ENCODE results near the gene NUDCD2.
A peak's percentile ranks its signal among the peaks of the same experiment; 100 is the strongest.

The NUDCD2 gene

DNA sequence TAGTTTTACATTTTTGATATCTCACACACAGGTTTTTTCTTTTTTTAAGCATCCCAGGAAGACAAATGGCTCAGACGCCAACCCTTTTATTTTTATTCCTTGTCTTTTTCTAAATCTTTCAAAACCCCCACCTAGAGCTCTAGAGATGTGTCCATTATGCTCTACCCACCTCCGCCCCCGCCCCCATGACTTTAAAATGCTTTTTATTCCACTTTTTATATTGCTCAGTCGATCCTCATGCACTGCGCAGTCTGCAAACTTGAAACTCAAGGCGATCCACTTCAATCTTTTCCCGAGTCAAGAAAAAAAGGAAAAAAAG lies 45.1 kb upstream of the NUDCD2 start:
- TF ChIP-seq, protein P1, sequence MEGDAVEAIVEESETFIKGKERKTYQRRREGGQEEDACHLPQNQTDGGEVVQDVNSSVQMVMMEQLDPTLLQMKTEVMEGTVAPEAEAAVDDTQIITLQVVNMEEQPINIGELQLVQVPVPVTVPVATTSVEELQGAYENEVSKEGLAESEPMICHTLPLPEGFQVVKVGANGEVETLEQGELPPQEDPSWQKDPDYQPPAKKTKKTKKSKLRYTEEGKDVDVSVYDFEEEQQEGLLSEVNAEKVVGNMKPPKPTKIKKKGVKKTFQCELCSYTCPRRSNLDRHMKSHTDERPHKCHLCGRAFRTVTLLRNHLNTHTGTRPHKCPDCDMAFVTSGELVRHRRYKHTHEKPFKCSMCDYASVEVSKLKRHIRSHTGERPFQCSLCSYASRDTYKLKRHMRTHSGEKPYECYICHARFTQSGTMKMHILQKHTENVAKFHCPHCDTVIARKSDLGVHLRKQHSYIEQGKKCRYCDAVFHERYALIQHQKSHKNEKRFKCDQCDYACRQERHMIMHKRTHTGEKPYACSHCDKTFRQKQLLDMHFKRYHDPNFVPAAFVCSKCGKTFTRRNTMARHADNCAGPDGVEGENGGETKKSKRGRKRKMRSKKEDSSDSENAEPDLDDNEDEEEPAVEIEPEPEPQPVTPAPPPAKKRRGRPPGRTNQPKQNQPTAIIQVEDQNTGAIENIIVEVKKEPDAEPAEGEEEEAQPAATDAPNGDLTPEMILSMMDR (IDR thresholded peaks at IDR 0.05; ENCODE audit: control insufficient read depth, extremely low read depth, insufficient read depth), result no peak
- DNase-seq (ENCODE audit: low read depth), result no peak
- peak overlapping the region; percentile 80 for H3K4me3 ChIP-seq (ENCODE audit: low read depth, low read length)

DNA sequence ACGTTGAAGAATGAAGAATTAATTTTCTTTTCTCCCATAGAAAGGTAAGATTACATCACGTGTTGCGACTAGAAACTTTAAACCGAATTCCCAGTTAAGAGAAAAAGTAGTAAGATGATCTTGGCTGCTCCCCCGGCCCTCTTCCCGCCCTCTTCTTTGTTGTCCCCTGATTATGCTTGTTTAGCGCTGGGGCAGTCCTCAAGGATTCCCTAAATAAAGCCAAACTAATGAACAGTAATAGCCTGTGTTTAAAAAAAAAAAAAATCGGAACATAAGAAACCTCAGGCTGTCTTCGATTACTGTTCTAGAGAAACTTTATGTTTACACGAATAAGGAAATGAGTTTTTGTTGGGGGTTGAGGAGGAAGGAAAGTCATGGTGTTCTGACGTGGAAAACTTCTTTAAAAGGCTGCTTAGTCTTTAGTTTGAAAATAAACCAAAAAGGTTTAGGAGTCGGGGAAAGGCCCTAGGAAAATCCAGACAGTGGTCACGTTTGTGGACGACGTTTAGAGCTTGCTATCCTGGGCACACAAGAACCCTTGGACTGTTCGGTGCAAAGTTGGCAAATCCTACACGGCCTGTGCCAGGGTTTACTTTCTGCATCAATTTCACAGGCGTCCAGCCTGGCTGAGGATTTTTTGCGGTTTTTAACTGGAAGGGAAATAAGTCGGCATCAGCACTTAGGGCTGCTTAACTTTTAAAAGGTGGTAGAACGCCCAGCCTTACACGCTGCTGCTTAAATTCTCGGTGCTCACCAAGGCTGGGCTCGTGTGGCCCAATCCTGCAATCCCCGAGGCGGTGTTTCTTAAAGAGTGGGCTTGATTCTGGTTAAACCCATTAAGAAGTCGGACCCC lies 44.4 kb upstream of the NUDCD2 start:
- TF ChIP-seq, protein P1 (IDR thresholded peaks at IDR 0.05; ENCODE audit: control insufficient read depth, extremely low read depth, insufficient read depth), result no peak
- DNase-seq (ENCODE audit: low read depth), result no peak
- peak overlapping the region; percentile 80 for H3K4me3 ChIP-seq (ENCODE audit: low read depth, low read length)

DNA sequence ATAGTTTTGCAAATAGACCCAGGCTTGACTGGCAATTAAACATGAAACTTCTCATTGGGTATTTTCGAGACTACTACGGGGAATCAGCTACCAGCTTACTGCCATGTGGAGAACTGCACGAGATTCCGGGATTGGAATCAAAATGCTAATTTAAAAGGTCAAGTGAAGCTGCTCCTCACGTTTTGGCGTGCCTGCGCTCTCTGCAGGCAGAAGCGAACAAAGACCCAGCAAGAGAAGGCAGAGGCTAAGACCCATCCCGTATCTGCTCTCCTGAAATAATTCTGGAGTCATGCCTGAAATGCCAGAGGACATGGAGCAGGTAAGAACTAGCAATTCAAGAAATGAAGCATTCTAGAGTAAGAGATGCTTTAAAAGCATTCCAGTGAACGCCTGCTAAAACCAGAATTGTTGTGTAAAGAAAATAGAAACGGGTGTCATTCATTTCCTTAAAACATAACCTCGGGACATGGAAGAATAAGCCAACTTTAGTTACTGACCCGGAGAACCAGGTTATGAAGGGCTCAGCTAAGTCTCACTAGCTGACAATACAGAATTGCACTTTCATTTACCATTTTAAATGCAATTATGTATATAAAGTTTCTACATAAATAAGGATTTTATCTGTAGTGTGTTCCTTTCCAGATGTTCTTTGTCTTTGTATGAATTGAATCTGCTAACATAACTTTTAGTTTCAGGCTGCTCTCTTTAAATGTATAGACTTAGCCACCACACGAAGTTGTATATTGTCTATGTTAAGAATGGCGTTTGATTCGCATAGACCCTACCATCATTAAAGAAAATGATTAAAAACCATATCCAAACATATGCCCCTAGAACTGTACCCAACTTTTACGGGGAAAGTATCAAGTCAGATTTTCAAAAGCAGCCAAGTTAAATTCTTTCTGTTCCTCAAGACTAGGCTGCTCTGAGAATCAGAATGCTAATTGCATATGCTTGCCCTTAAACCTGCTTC lies 43.5 kb upstream of the NUDCD2 start:
- H3K4me3 ChIP-seq (ENCODE audit: low read depth, low read length), result peak overlapping the region; percentile 80
- peak; percentile 51 for DNase-seq (ENCODE audit: low read depth)
- TF ChIP-seq, protein P1 (IDR thresholded peaks at IDR 0.05; ENCODE audit: control insufficient read depth, extremely low read depth, insufficient read depth), result peak; percentile 48

GRCh38 chr5:163502521-163502920 lies 42.6 kb upstream of the NUDCD2 start:
- TF ChIP-seq, protein P1 (IDR thresholded peaks at IDR 0.05; ENCODE audit: control insufficient read depth, extremely low read depth, insufficient read depth), result no peak
- no peak for DNase-seq (ENCODE audit: low read depth)
- H3K4me3 ChIP-seq (ENCODE audit: low read depth, low read length), result peak overlapping the region; percentile 80

- no peak for DNase-seq (ENCODE audit: low read depth)
- TF ChIP-seq, protein P1 (IDR thresholded peaks at IDR 0.05; ENCODE audit: control insufficient read depth, extremely low read depth, insufficient read depth), result no peak
- no peak overlapping the region for H3K4me3 ChIP-seq (ENCODE audit: low read depth, low read length)
Observed at GRCh38 chr5:163498886-163499285, 39.0 kb upstream of the NUDCD2 start.

DNA sequence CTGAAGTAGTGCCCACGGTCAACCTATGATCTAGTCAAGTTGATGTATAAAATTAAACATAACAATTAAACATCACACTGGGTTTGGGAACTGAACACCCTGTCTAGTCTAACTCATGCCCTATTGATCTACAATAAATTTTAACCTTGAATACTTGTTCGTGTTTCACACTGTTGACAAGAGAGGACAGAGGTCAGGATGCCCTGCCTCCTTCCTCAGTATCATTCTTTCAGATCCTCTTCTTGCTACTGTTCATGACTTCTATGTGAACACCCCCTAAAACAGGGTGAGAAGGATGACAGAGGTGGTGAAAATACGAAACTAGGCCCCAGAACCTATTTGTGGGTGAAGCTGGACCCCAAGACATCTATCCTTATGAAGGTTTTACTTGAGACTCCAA lies 37.4 kb upstream of the NUDCD2 start:
- TF ChIP-seq, protein P1 (IDR thresholded peaks at IDR 0.05; ENCODE audit: control insufficient read depth, extremely low read depth, insufficient read depth), result no peak
- DNase-seq (ENCODE audit: low read depth), result no peak

More for the DNA sequence above, 37.4 kb upstream of the NUDCD2 start:
- no peak overlapping the region for H3K4me3 ChIP-seq (ENCODE audit: low read depth, low read length)

Data from LNCaP clone FGC (cell line).